K562 (cell line): ENCODE measurements around the gene ASIC3.

ENCODE experiments used
- CBX8 ChIP-seq: fragments of 200-600 bp; sonication (generic); IDR thresholded peaks from 2 replicates; pipeline ENCODE4 v1.6.1; 2012; ENCODE audit warnings: borderline replicate concordance, mixed run types, low read depth, mild to moderate bottlenecking, moderate library complexity, mixed read lengths, low read length, control low read depth, inconsistent platforms; ENCODE audit not compliant: poor library complexity, severe bottlenecking; ENCODE audit errors: extremely low read depth
- CTCF ChIP-seq, 3 experiments: IDR thresholded peaks in 2 of 3; conservative IDR thresholded peaks in 1 of 3; 2 replicates each; pipeline ENCODE4 v1.5.1; 2011 to 2012; ENCODE audit warnings: low read length in 3 of 3, mild to moderate bottlenecking in 3 of 3, control low read depth in 2 of 3, improper control_type of control experiment in 1 of 3, inconsistent platforms in 1 of 3, low read depth in 1 of 3, mixed read lengths in 1 of 3, moderate library complexity in 1 of 3; ENCODE audit not compliant: insufficient read depth in 2 of 3
- EZH2 ChIP-seq: IDR thresholded peaks from 2 replicates; pipeline ENCODE4 v1.6.1; 2012; ENCODE audit warnings: low read depth, mild to moderate bottlenecking, inconsistent platforms, low read length, borderline replicate concordance
- FOXP1 ChIP-seq: sonication (generic); formaldehyde crosslinking; IDR thresholded peaks from 2 replicates; pipeline ENCODE4 v1.8.0; 2022; ENCODE audit warnings: mild to moderate bottlenecking, missing genetic modification reagents
- FUS ChIP-seq: fragments of 200-400 bp; formaldehyde crosslinking; optimal IDR thresholded peaks from 2 replicates; pipeline ENCODE3; 2017; ENCODE audit warnings: low read depth, low read length
- MAX ChIP-seq: sonication (generic); formaldehyde crosslinking; IDR thresholded peaks from 2 replicates; pipeline ENCODE4 v1.9.0; 2022; ENCODE audit warnings: mild to moderate bottlenecking, missing genetic modification reagents
- THAP7 ChIP-seq: fragments of 250-450 bp; sonication (Bioruptor Pico); IDR thresholded peaks from 2 replicates; pipeline ENCODE4 v1.5.0; 2021
- TSHZ1 ChIP-seq: fragments of 250-450 bp; sonication (Bioruptor Pico); IDR thresholded peaks from 2 replicates; pipeline ENCODE4 v1.4.0; 2020; ENCODE audit warnings: mild to moderate bottlenecking, moderate library complexity
- ZBTB8A ChIP-seq: fragments of 450-650 bp; IDR thresholded peaks from 2 replicates; pipeline ENCODE4 v1.6.1; 2018; ENCODE audit warnings: mild to moderate bottlenecking, moderate library complexity; ENCODE audit not compliant: partially characterized antibody
- ZEB2 ChIP-seq: fragments of 450-650 bp; IDR thresholded peaks from 2 replicates; pipeline ENCODE4 v1.6.1; 2016
- ZFX ChIP-seq: sonication (generic); formaldehyde crosslinking; IDR thresholded peaks from 2 replicates; pipeline ENCODE4 v1.8.0; 2022; ENCODE audit warnings: mild to moderate bottlenecking, missing genetic modification reagents, moderate library complexity
- ZZZ3 ChIP-seq: fragments of 450-650 bp; IDR thresholded peaks from 2 replicates; pipeline ENCODE4 v1.6.1; 2016; ENCODE audit warnings: antibody characterized with exemption, mild to moderate bottlenecking, moderate library complexity

GRCh38 chr7:151068069-151068773 lies 19.9 kb downstream of the ASIC3 start:
- TF ChIP-seq TSHZ1 (CRISPR knock-in tag) (no peak), ZEB2 (no peak), ZZZ3 (no peak), CTCF (IDR thresholded peaks at IDR 0.05 in 2 of 3, conservative IDR thresholded peaks at IDR 0.05 in 1 of 3; ENCODE audit: insufficient read depth in 2 of 3, low read depth in 1 of 3, low read length in 3 of 3) (no peak), FOXP1 (CRISPR knock-in tag) (no peak), EZH2 (no peak), ZFX (CRISPR knock-in tag) (no peak), ZBTB8A (no peak), CBX8 (no peak), THAP7 (CRISPR knock-in tag) (no peak), FUS (no peak), MAX (CRISPR knock-in tag) (no peak)
